RWPE1 (cell line): Measurements from ENCODE around the gene DRD2.

Source experiments
- CTCF ChIA-PET: fragments of 350-600 bp; sonication (Branson Sonifier 250); formaldehyde crosslinking; extraction: SDS; loops from one replicate; lab custom pipeline; 2021; lab: Yijun Ruan, JAX
- POLR2A ChIA-PET: fragments of 400-600 bp; formaldehyde crosslinking; extraction: SDS; loops from one replicate; lab custom pipeline; 2020; ENCODE audit warnings: antibody characterized with exemption; ENCODE audit not compliant: low non-redundant PET; lab: Yijun Ruan, JAX
- DNase-seq: peaks from one replicate; pipeline ENCODE4 v3.0.0; 2012; ENCODE audit warnings: low spot score
- H3K27ac ChIP-seq: fragments of 450-650 bp; 2 replicates; pipeline ENCODE4 v1.5.1; 2017
- CTCF ChIP-seq: fragments of 450-650 bp; conservative IDR thresholded peaks from 2 replicates; pipeline ENCODE4 v1.5.1; 2017; ENCODE audit warnings: low read depth, mild to moderate bottlenecking

DRD2 gene

DNA sequence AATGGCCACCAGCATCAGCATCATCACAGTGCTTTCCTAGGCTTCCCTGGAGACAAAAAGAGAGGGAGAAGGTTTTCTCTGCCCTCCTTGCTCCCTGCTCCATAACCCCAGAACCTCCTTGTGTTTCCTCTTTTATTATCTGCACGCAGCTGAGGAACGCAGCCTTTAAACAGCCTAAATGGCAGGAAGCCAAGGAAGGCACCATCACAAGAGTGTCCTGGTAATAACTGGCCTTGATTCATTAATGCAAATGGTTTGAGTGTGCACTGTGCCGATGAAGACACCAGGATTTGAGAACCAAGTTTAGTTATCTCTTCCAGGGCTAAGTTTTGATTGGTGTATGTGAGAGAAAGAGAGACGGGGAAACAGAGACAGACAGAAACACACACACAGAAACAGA, 29.4 kb upstream of the DRD2 start:
- CTCF ChIA-PET: no interaction called here
- H3K27ac ChIP-seq: no peak overlapping the region
- no peak for DNase-seq
- POLR2A ChIA-PET: no interaction called here
- TF ChIP-seq CTCF: no peak

DNA sequence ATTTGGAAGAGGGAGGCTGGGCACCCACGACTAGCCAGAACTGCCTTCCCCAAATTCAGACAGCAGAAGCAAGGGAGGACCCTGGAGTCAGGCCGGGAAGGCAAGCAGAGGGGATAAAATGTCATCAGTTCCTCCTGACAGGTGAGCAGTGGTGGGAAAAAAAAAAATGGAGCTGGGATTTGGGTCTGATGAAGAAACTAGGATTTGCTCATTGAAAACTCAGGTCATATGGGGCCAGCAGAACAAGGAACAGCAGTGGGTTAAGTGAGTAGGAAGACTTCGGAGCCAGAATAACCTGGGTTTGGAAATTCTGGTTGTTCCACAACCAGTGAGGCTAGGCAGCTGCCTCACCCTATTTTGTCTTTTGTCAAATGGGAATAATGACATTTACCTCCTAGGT, 28.9 kb upstream of the DRD2 start:
- DNase-seq: no peak
- no peak for TF ChIP-seq CTCF
- CTCF ChIA-PET: no interaction called here
- H3K27ac ChIP-seq: no peak overlapping the region
- POLR2A ChIA-PET: no interaction called here

DNA sequence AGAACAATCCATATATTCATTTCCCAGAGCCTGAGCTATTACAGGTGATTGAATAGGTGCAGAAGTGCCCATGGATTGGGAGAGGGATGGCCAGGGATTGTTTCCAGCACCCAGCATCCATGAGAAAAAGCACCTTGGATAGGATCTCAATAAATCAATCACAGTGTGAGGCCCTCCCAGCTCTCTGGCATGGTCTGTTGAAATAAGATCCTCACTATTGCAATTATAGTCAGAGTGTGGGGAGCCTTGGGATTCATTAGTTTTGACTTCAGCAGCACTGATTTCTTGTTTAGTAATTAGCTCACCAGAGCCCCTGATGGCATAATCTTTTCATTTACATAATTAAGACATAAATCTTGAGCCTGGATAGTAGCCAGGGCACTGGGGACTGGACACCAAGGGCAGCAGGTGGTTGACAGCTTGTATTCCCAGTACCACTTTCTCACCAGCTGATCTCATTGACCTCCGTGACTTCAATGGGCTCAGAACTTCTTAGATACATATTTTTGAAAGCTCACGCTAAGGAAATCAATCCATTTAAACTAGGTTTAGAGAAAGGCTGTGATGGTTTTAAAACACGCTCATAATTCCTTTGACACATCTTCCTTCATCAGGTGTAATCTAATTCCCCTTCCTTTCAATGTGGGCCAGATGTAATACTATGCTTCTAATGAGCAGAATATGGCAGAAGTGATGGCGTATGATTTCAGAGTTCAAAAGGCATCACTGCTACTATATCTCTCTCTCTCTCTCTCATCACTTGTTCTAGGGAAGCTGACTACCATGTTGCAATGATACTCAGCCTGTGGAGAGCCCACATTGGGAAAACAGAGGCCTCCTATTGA, 22.1 kb upstream of the DRD2 start:
- no peak for DNase-seq
- TF ChIP-seq CTCF: no peak
- POLR2A ChIA-PET: no interaction called here

GRCh38 chr11:113496026-113496651, 20.9 kb upstream of the DRD2 start:
- no peak for DNase-seq
- no peak for TF ChIP-seq CTCF
- ChIA-PET CTCF (no interaction called here), POLR2A (no interaction called here)
- H3K27ac ChIP-seq: no peak overlapping the region

More for the DNA sequence above, 22.1 kb upstream of the DRD2 start:
- no peak overlapping the region for H3K27ac ChIP-seq
- CTCF ChIA-PET: interaction anchor here (1.0 kb wide), 1 partner anchor 11 kb away, joined by 3 read pairs; no protein-coding TSS in a partner anchor

DNA sequence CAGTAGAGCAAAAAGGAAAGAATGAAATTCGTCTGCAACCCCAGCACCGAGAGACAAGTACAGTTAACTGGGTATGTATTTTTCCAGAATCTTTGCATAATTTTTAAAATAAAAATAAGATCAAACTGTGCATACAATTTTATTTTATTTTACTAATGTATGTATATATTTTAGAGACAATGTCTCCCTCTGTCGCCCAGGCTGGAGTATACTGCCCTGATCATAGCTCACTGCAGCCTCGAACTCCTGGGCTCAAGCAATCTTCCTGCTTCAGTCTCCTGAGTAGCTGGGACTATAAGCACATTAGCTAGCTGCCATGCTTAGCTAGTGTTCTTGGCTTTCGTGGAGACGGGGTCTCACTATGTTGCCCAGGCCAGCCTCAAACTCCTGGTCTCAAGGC, 18.8 kb upstream of the DRD2 start:
- TF ChIP-seq CTCF: no peak
- CTCF ChIA-PET: interaction anchor here (0.5 to 1.9 kb wide), 14 partner anchors 22 to 884 kb away, joined by 3 to 8 read pairs (median 3); no protein-coding TSS in a partner anchor
- DNase-seq: no peak
- POLR2A ChIA-PET: no interaction called here
- no peak overlapping the region for H3K27ac ChIP-seq

DNA sequence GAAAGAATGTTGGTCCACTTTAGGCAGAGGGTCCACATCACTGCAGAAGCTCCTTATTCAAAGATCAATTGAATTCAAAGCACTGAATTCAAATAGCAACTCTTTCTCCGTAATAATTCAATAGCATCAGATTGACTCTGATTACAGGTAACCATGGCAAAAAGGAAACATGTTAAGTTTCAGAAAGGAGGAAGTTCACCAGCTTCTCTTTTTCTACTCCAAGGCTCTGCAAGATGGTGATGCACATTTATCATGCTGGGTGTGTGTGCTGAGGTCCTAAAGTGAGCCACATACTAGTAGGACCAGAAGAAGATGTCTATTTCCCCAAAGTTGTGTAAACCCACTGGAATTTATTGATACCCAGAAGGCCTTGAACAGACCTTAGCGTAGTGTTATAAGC, 18.0 kb upstream of the DRD2 start:
- TF ChIP-seq CTCF: no peak
- ChIA-PET POLR2A (no interaction called here), CTCF (interaction anchor here (0.6 to 1.9 kb wide), 9 partner anchors 54 to 1137 kb away, joined by 3 to 8 read pairs (median 5); no protein-coding TSS in a partner anchor)
- DNase-seq: no peak
- no peak overlapping the region for H3K27ac ChIP-seq
